HEK293 (cell line): ENCODE data around the gene TTC34.

Source experiments
- CTCF ChIA-PET: fragments of 350-600 bp; formaldehyde crosslinking; extraction: SDS; loops from one replicate; lab custom pipeline; 2021; ENCODE audit warnings: antibody characterized with exemption; lab: Yijun Ruan, JAX
- POLR2A ChIA-PET: fragments of 300-600 bp; formaldehyde crosslinking; extraction: SDS; loops from one replicate; lab custom pipeline; 2020; ENCODE audit warnings: antibody characterized with exemption, inconsistent platforms; lab: Yijun Ruan, JAX
- H3K27ac ChIP-seq: fragments of 200-500 bp; sonication (Bioruptor generic); 2 replicates; pipeline ENCODE4 v1.5.1; 2014; ENCODE audit warnings: low read depth, low read length, control low read depth, inconsistent platforms; ENCODE audit errors: extremely low read depth
- H3K36me3 ChIP-seq, 2 experiments: fragments of 200-500 bp in 1 of 2; sonication (Bioruptor generic) in 1 of 2; 1 replicate in 1 of 2; 2 replicates in 1 of 2; pipeline ENCODE4 v1.5.1; 2014 to 2017; ENCODE audit warnings: inconsistent platforms in 2 of 2, low read length in 2 of 2; ENCODE audit not compliant: control insufficient read depth in 2 of 2, insufficient read depth in 1 of 2
- H3K4me1 ChIP-seq: fragments of 200-500 bp; sonication (Bioruptor generic); 2 replicates; pipeline ENCODE4 v1.5.1; 2014; ENCODE audit warnings: mild to moderate bottlenecking, low read length, inconsistent platforms; ENCODE audit not compliant: control insufficient read depth, insufficient read depth
- H3K4me3 ChIP-seq: 2 replicates; pipeline ENCODE4 v1.5.1; 2011; ENCODE audit warnings: low read depth, mild to moderate bottlenecking, control low read depth, low read length, moderate library complexity
- H3K9me3 ChIP-seq: fragments of 200-500 bp; sonication (Bioruptor generic); 2 replicates; pipeline ENCODE4 v1.5.1; 2014; ENCODE audit warnings: low read depth, low read length, inconsistent platforms; ENCODE audit not compliant: control insufficient read depth, insufficient read depth
- CTCF ChIP-seq: fragments of 450-650 bp; formaldehyde crosslinking; IDR thresholded peaks from 2 replicates; pipeline ENCODE4 v1.5.1; 2016; ENCODE audit warnings: missing biosample characterization, missing genetic modification characterization
- GLI2 ChIP-seq: fragments of 450-650 bp; formaldehyde crosslinking; IDR thresholded peaks from 2 replicates; pipeline ENCODE4; 2017; ENCODE audit warnings: missing biosample characterization, missing genetic modification characterization, low read depth, borderline replicate concordance
- GLIS2 ChIP-seq: fragments of 450-650 bp; formaldehyde crosslinking; IDR thresholded peaks from 2 replicates; pipeline ENCODE4 v1.5.1; 2016; ENCODE audit warnings: missing biosample characterization, missing genetic modification characterization
- MYNN ChIP-seq: fragments of 450-650 bp; formaldehyde crosslinking; IDR thresholded peaks from 2 replicates; pipeline ENCODE4 v1.5.1; 2016; ENCODE audit warnings: missing biosample characterization, missing genetic modification characterization, borderline replicate concordance
- REST ChIP-seq: fragments of 450-650 bp; formaldehyde crosslinking; IDR thresholded peaks from 2 replicates; pipeline ENCODE4 v1.5.1; 2016; ENCODE audit warnings: missing biosample characterization, missing genetic modification characterization
- SCRT2 ChIP-seq: fragments of 450-650 bp; formaldehyde crosslinking; IDR thresholded peaks from 2 replicates; pipeline ENCODE4 v1.5.1; 2016; ENCODE audit warnings: missing biosample characterization, missing genetic modification characterization
- SETDB1 ChIP-seq: IDR thresholded peaks from one replicate; pipeline ENCODE4 v1.6.1; 2017; ENCODE audit warnings: mild to moderate bottlenecking, low read length, moderate library complexity, mixed read lengths; ENCODE audit not compliant: insufficient read length
- TRIM28 ChIP-seq: IDR thresholded peaks from 2 replicates; pipeline ENCODE4 v1.6.1; 2011; ENCODE audit warnings: low read length, control low read depth, borderline replicate concordance
- ZBTB1 ChIP-seq: fragments of 450-650 bp; formaldehyde crosslinking; IDR thresholded peaks from 2 replicates; pipeline ENCODE4 v1.5.1; 2016; ENCODE audit warnings: missing biosample characterization, missing genetic modification characterization
- ZBTB17 ChIP-seq: fragments of 450-650 bp; formaldehyde crosslinking; IDR thresholded peaks from 2 replicates; pipeline ENCODE4 v1.5.1; 2016; ENCODE audit warnings: missing biosample characterization, missing genetic modification characterization
- ZBTB26 ChIP-seq: fragments of 450-650 bp; formaldehyde crosslinking; optimal IDR thresholded peaks from 2 replicates; pipeline ENCODE3; 2016; ENCODE audit warnings: missing biosample characterization, mild to moderate bottlenecking, missing genetic modification characterization
- ZBTB44 ChIP-seq: fragments of 450-650 bp; IDR thresholded peaks from 2 replicates; pipeline ENCODE4 v1.5.1; 2018; ENCODE audit warnings: missing biosample characterization, mild to moderate bottlenecking, missing genetic modification characterization
- ZBTB7A ChIP-seq: fragments of 450-650 bp; formaldehyde crosslinking; IDR thresholded peaks from 2 replicates; pipeline ENCODE4 v1.5.1; 2016; ENCODE audit warnings: low read depth, missing biosample characterization, missing genetic modification characterization
- ZNF157 ChIP-seq: fragments of 450-650 bp; formaldehyde crosslinking; IDR thresholded peaks from 2 replicates; pipeline ENCODE4 v1.5.1; 2016; ENCODE audit warnings: missing biosample characterization, missing genetic modification characterization
- ZNF211 ChIP-seq: fragments of 450-650 bp; formaldehyde crosslinking; IDR thresholded peaks from 2 replicates; pipeline ENCODE4 v1.5.1; 2016; ENCODE audit warnings: low read depth, missing biosample characterization, missing genetic modification characterization
- ZNF24 ChIP-seq: fragments of 450-650 bp; formaldehyde crosslinking; IDR thresholded peaks from 2 replicates; pipeline ENCODE4 v1.5.1; 2016; ENCODE audit warnings: missing biosample characterization, missing genetic modification characterization
- ZNF280D ChIP-seq: fragments of 450-650 bp; formaldehyde crosslinking; IDR thresholded peaks from 2 replicates; pipeline ENCODE4 v1.5.1; 2016; ENCODE audit warnings: missing biosample characterization, missing genetic modification characterization
- ZNF302 ChIP-seq: fragments of 450-650 bp; formaldehyde crosslinking; IDR thresholded peaks from 2 replicates; pipeline ENCODE4 v1.5.1; 2016; ENCODE audit warnings: missing biosample characterization, missing genetic modification characterization, low read depth
- ZNF473 ChIP-seq: fragments of 450-650 bp; formaldehyde crosslinking; IDR thresholded peaks from 2 replicates; pipeline ENCODE4 v1.5.1; 2017; ENCODE audit warnings: missing biosample characterization, missing genetic modification characterization
- ZNF610 ChIP-seq: fragments of 450-650 bp; formaldehyde crosslinking; IDR thresholded peaks from 2 replicates; pipeline ENCODE4 v1.5.1; 2016; ENCODE audit warnings: missing biosample characterization, missing genetic modification characterization, borderline replicate concordance
- ZNF747 ChIP-seq: fragments of 450-650 bp; formaldehyde crosslinking; IDR thresholded peaks from 2 replicates; pipeline ENCODE4 v1.5.1; 2016; ENCODE audit warnings: missing biosample characterization, missing genetic modification characterization
- ZNF776 ChIP-seq: fragments of 450-650 bp; formaldehyde crosslinking; IDR thresholded peaks from 2 replicates; pipeline ENCODE4 v1.5.0; 2017; ENCODE audit warnings: missing biosample characterization, missing genetic modification characterization, borderline replicate concordance
- ZSCAN18 ChIP-seq: fragments of 450-650 bp; formaldehyde crosslinking; IDR thresholded peaks from 2 replicates; pipeline ENCODE4 v1.5.1; 2016; ENCODE audit warnings: missing biosample characterization, missing genetic modification characterization

The TTC34 gene

GRCh38 chr1:2586154-2587070 is 215.1 kb downstream of the TTC34 start, which contains the start of gene PRXL2B:
TSS of gene PRXL2B (plus strand) at chr1:2586777. CDS start at chr1:2586886, 109 bp downstream.
- H3K4me1 ChIP-seq, result peaks cover 4% of the 10 kb centered on the region
- CTCF ChIA-PET, result interaction anchor here (0.7 to 0.9 kb wide), 2 partner anchors 172 to 222 kb away, joined by 3 read pairs; no protein-coding TSS in a partner anchor
- peaks cover 0 to 16% of the 10 kb centered on the region in 2 experiments; a peak in 1 of 3 replicates for H3K36me3 ChIP-seq
- TF ChIP-seq CTCF (tag by site-specific recombination) (no peak), ZNF302 (tag by site-specific recombination) (no peak), ZNF610 (tag by site-specific recombination) (no peak), ZSCAN18 (tag by site-specific recombination) (no peak), GLI2 (tag by site-specific recombination) (no peak), SCRT2 (tag by site-specific recombination) (no peak), SETDB1 (no peak), GLIS2 (peak; percentile 67; the same call in 1 of the 2 replicates), ZNF24 (tag by site-specific recombination) (no peak), ZBTB44 (no peak), MYNN (no peak), ZNF747 (tag by site-specific recombination) (no peak), ZNF157 (no peak), ZNF280D (tag by site-specific recombination) (no peak), REST (tag by site-specific recombination) (peak; percentile 88), ZBTB26 (tag by site-specific recombination) (peak; percentile 85), ZBTB7A (tag by site-specific recombination) (peak; percentile 20; the same call in 1 of the 2 replicates), ZNF211 (tag by site-specific recombination) (no peak), ZNF776 (no peak), TRIM28 (no peak), ZNF473 (no peak), ZBTB17 (tag by site-specific recombination) (peak; percentile 65), ZBTB1 (tag by site-specific recombination) (no peak)

More at GRCh38 chr1:2586154-2587070, 215.1 kb downstream of the TTC34 start, which contains the start of gene PRXL2B:
- H3K4me3 ChIP-seq, result peak within 1 kb of the TSS; percentile 73
- POLR2A ChIA-PET, result interaction anchor here (0.7 to 1.1 kb wide), 7 partner anchors 15 to 54 kb away, joined by 3 to 5 read pairs (median 3); no protein-coding TSS in a partner anchor
- no peaks in the 10 kb centered on the region for H3K9me3 ChIP-seq
- peak within 1 kb of the TSS; percentile 45; the same call in 1 of the 2 replicates for H3K27ac ChIP-seq
